ENCODE data around the gene CFAP69.

- TF ChIP-seq E2F5 (CRISPR knock-in tag; IDR thresholded peaks at IDR 0.05), result no peak
- TF ChIP-seq CTCF (IDR thresholded peaks at IDR 0.05), result no peak
Measured at GRCh38 chr7:90210475-90210874, 34.5 kb upstream of the CFAP69 start.

Data from WTC11 (cell line).